Upper lobe of right lung (tissue), 1 donor: ENCODE results near the gene ASMT. TPM values are rescaled to one million over a fixed set of nuclear protein-coding genes. Genes with fewer than 3 reads are reported as not detected.
A peak's percentile ranks its signal among the peaks of the same experiment; 100 is the strongest.

Experiments used
- ATAC-seq: fragments of 200-7000 bp; cut with Tn5 transposase; one replicate; pipeline ENCODE4 v1.9.1; 2020; ENCODE audit warnings: mild to moderate bottlenecking, moderate library complexity
- DNase-seq: peaks from one replicate; pipeline ENCODE4 v3.0.0-alpha.2; 2020
- H3K27ac ChIP-seq: fragments of 200-600 bp; one replicate; pipeline ENCODE4 v1.8.0; 2022
- H3K27me3 ChIP-seq: fragments of 200-600 bp; one replicate; pipeline ENCODE4 v1.8.0; 2022; ENCODE audit warnings: mild to moderate bottlenecking
- H3K36me3 ChIP-seq: fragments of 200-600 bp; one replicate; pipeline ENCODE4 v1.8.0; 2022
- H3K4me1 ChIP-seq: fragments of 200-600 bp; one replicate; pipeline ENCODE4 v1.8.0; 2022
- H3K4me3 ChIP-seq: fragments of 200-600 bp; one replicate; pipeline ENCODE4 v1.8.0; 2022; ENCODE audit warnings: mild to moderate bottlenecking
- H3K9me3 ChIP-seq: fragments of 200-600 bp; one replicate; pipeline ENCODE4 v1.8.0; 2022
- intact Hi-C: fragments of 100-400 bp; cut with DNase I; formaldehyde crosslinking; loops from one replicate; pipeline ENCODE4 v1.11.0; 2022
- total RNA-seq: library from RNA; stranded (reverse); fragmentation: NEBNext Ultra II Directional; extraction: Animal tissue kit (Norgen Biotek cat#: 25700); gene quantifications from one replicate; pipeline ENCODE4 v1.2.1, GENCODE V29; 2021
- TF ChIP-seq, protein P1 (sequence below): fragments of 200-600 bp; IDR thresholded peaks from one replicate; pipeline ENCODE4 v1.8.0; 2022; ENCODE audit warnings: antibody characterized with exemption
- donor health status: DM: no; HTN: yes; CAD: no; lungs with severe emphysema.

ASMT gene
- total RNA-seq, 1 donor from 2014 or later: not detected

DNA sequence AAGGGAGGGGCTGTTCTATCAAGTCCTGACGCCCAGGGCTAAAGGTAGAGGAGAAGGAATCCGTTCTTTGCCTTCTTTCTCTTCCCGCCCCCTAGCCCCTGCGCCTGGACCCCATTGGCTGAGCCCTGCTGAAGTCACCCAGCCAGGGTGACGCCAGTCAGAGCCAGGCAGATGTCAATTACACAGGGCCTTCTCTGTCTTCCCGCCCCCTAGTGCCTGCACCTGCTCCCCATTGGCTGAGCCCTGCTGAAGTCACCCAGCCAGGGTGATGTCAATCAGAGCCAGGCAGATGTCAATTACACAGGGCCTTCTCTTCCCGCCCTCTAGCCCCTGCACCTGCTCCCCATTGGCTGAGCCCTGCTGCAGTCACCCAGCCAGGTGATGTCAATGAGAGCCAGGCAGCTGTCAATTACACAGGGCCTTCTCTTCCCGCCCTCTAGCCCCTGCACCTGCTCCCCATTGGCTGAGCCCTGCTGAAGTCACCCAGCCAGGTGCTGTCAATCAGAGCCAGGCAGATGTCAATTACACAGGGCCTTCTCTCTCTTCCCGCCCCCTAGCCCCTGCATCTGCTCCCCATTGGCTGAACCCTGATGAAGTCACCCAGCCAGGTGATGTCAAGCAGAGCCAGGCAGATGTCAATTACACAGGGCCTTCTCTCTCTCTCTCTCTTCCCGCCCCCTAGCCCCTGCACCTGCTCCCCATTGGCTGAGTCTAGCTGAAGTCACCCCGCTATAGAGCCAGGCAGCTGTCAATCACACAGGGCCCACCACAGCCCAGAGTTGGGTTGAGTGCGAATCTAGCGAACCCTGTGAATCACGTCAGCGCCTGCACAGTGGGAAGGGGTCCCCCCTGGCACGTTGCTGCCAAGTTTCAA lies 46.4 kb downstream of the ASMT start:
- Histone ChIP-seq H3K4me3 (peak overlapping the region; percentile 32), H3K36me3 (no peaks in the 10 kb centered on the region), H3K9me3 (no peaks in the 10 kb centered on the region), H3K27ac (peak overlapping the region; percentile 31), H3K27me3 (no peaks in the 10 kb centered on the region), H3K4me1 (no peaks in the 10 kb centered on the region)
- ATAC-seq (peak; percentile 93), DNase-seq (peak; percentile 79)
- TF ChIP-seq, protein P1, sequence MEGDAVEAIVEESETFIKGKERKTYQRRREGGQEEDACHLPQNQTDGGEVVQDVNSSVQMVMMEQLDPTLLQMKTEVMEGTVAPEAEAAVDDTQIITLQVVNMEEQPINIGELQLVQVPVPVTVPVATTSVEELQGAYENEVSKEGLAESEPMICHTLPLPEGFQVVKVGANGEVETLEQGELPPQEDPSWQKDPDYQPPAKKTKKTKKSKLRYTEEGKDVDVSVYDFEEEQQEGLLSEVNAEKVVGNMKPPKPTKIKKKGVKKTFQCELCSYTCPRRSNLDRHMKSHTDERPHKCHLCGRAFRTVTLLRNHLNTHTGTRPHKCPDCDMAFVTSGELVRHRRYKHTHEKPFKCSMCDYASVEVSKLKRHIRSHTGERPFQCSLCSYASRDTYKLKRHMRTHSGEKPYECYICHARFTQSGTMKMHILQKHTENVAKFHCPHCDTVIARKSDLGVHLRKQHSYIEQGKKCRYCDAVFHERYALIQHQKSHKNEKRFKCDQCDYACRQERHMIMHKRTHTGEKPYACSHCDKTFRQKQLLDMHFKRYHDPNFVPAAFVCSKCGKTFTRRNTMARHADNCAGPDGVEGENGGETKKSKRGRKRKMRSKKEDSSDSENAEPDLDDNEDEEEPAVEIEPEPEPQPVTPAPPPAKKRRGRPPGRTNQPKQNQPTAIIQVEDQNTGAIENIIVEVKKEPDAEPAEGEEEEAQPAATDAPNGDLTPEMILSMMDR: no peak
- intact Hi-C loops: loop anchor here (10.0 kb wide), 1 partner anchor 934 kb away; no protein-coding TSS in a partner anchor

DNA sequence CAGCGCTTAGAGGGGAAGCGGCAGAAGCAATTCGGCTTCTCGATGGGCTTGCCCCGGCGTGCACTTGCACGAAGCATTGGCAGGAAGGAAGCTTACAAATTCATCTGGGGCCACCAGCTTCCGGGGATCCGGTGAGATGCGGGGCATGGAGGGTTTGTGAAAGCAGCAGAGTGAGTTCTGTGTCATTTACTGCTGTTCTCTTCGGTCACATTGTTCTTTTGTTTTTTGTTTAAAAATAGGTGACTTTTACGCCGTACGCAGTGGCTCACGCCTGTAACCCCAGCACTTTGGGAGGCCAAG lies 47.0 kb downstream of the ASMT start:
- ATAC-seq (no peak), DNase-seq (no peak)
- H3K9me3 ChIP-seq: no peaks in the 10 kb centered on the region
- peak overlapping the region; percentile 31 for H3K27ac ChIP-seq
- TF ChIP-seq, protein P1: no peak
- H3K36me3 ChIP-seq: no peaks in the 10 kb centered on the region
- H3K4me1 ChIP-seq: no peaks in the 10 kb centered on the region
- peak overlapping the region; percentile 32 for H3K4me3 ChIP-seq
- no peaks in the 10 kb centered on the region for H3K27me3 ChIP-seq
- intact Hi-C loops: loop anchor here (10.0 kb wide), 1 partner anchor 933 kb away; no protein-coding TSS in a partner anchor

DNA sequence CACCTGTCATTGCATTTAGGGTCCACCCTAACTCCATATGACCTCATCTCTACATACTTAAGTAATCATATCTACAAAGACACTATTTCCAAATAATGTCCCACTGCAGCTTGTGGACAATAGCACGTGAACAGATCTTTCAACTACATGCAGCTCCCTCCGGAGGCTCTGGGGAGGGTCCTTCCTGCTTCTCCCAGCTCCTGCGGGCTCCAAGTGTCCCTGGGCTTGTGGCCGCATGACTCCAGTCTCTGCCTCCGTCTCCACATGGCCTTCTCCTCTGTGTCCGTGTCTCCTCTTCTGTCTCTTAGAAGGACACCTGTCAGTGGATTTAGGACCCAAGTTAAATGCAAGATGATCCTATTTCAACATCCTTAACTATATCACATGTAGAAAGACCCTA lies 52.7 kb downstream of the ASMT start:
- Histone ChIP-seq H3K4me1 (no peaks in the 10 kb centered on the region), H3K4me3 (no peak overlapping the region), H3K27ac (no peak overlapping the region), H3K9me3 (no peaks in the 10 kb centered on the region), H3K27me3 (no peaks in the 10 kb centered on the region), H3K36me3 (no peaks in the 10 kb centered on the region)
- intact Hi-C loops: loop anchor here (10.0 kb wide), 1 partner anchor 927 kb away; no protein-coding TSS in a partner anchor
- DNase-seq (no peak), ATAC-seq (no peak)
- TF ChIP-seq, protein P1: no peak

DNA sequence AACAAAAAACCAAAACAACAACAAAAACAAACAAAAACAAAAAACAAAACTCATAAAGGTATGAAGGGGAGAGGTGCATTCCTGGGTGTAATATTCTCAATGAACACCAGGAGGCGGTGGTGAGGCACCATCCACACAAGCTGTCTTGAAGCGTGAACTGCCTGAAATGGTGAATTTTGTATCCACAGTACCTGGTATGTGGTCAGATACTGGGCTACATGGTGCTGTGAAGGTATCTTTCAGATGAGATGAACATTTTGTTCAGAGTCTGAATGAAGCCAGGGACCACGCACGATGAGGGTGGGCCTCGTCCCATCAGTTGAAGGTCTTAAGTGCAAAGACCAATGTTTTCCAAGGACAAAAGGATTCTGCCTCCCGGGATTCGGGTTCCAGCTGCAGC lies 58.5 kb downstream of the ASMT start:
- ATAC-seq: peak; percentile 79
- TF ChIP-seq, protein P1: peak; percentile 67
- Histone ChIP-seq H3K4me1 (no peaks in the 10 kb centered on the region), H3K27me3 (no peaks in the 10 kb centered on the region), H3K27ac (no peak overlapping the region), H3K9me3 (no peaks in the 10 kb centered on the region), H3K4me3 (no peak overlapping the region), H3K36me3 (no peaks in the 10 kb centered on the region)
- peak; percentile 22 for DNase-seq
- intact Hi-C loops: no loop called here

DNA sequence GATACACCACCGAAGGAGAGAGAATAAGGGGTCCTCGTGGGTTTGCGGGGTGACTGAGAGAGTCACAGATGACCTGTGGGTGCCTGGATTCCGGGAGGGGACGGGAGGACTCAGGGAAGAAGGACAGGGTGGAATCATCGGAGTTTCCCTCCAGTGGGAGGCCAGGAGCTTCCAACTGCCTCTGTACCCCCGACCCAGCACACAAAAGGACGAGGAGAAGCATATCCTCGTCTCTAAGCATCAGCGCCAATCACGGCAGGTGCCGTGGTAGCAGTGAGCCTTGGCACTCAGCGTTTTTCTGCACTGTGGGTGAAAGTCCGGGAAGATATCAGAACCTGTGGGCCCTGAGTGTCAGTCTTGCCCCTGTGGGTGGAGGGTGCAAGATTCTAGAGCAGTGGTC lies 62.0 kb downstream of the ASMT start:
- H3K4me1 ChIP-seq: no peaks in the 10 kb centered on the region
- DNase-seq (no peak), ATAC-seq (no peak)
- intact Hi-C loops: no loop called here
- no peak overlapping the region for H3K4me3 ChIP-seq
- H3K9me3 ChIP-seq: no peaks in the 10 kb centered on the region
- TF ChIP-seq, protein P1: no peak
- H3K27me3 ChIP-seq: no peaks in the 10 kb centered on the region
- H3K36me3 ChIP-seq: no peaks in the 10 kb centered on the region
- H3K27ac ChIP-seq: no peak overlapping the region
